HK-2 (cell line): ENCODE results near the gene TBC1D28.
"Not testable (repeated sequence)": the region's sequence is repeated elsewhere in the genome, so short reads cannot be mapped to it uniquely, and the experiment has no call there.

Experiments
- DNase-seq: peaks from one replicate; pipeline ENCODE4 v3.0.0-alpha.2; 2018; ENCODE audit not compliant: unreplicated experiment

TBC1D28 gene

DNA sequence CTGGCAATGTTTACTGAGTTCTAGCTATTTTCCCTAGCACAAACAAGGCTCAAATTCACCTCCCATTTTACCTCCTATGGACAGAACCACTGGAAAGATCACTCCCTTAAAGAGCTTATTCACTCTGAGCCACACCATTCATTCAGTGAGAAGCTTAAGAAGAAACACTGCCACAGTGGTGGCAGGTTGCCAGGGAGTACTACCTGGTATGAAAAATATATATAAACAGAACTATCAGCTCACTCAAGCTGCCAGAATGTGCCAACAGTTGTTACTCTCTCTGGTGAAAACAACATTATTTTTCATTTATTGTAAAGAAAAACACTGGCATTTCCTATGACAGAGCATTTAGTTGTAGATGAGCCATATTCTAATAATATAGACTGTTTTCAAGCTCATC, 31.2 kb downstream of the TBC1D28 start:
- DNase-seq = not testable (repeated sequence)

DNA sequence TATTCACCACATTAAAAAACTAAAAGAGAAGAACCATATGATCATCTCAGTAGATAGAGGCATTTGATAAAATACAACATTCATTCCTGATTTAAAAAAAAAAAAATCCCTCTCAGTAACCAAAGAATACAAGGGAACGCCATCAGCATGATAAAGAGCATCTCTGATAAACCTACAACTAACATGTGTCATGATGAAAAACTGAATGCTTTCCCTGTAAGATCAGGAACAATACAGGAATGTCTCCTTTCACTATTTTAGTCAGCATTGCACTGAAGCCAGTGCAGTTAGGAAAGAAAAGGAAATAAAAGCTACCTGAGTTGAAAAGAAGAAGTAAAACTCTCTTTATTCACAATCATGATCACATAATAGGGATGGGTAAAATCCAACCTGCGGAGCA, 51.1 kb downstream of the TBC1D28 start:
- not testable (repeated sequence) for DNase-seq
